BJ (cell line): ENCODE results near the gene ARHGAP19. TPM values are rescaled to one million over a fixed set of nuclear protein-coding genes. Genes with fewer than 3 reads are reported as not detected.

Source experiments
- CTCF ChIA-PET: fragments of 350-600 bp; formaldehyde crosslinking; extraction: SDS; loops from one replicate; lab custom pipeline; 2021; ENCODE audit warnings: antibody characterized with exemption, inconsistent platforms; lab: Yijun Ruan, JAX
- POLR2A ChIA-PET: fragments of 300-600 bp; sonication (Branson Sonifier 250); formaldehyde crosslinking; extraction: SDS; loops from one replicate; lab custom pipeline; 2021; ENCODE audit warnings: antibody characterized with exemption; lab: Charles Lee
- DNase-seq: peaks from one replicate; pipeline ENCODE4 v3.0.0-alpha.2; 2011; ENCODE audit warnings: low read depth
- H3K27me3 ChIP-seq: 2 replicates; pipeline ENCODE4 v1.6.0; 2011; ENCODE audit warnings: low read length; ENCODE audit not compliant: control insufficient read depth, insufficient read depth
- H3K36me3 ChIP-seq: 2 replicates; pipeline ENCODE4 v1.5.1; 2011; ENCODE audit warnings: low read length; ENCODE audit not compliant: control insufficient read depth, insufficient read depth
- H3K4me3 ChIP-seq: 2 replicates; pipeline ENCODE4 v1.5.1; 2011; ENCODE audit warnings: low read depth, mild to moderate bottlenecking, control low read depth, low read length
- polyA plus RNA-seq: library from polyadenylated mRNA; depleted of rRNA; stranded (reverse); fragments of >200 nt; gene quantifications from 2 replicates; pipeline ENCODE4 v1.2.3, GENCODE V29; 2011
- TF ChIP-seq, protein P1 (sequence below): IDR thresholded peaks from 2 replicates; pipeline ENCODE4 v1.5.1; 2011; ENCODE audit warnings: low read depth, mild to moderate bottlenecking, control low read depth, inconsistent platforms, low read length, moderate library complexity; ENCODE audit not compliant: insufficient read depth

ARHGAP19 gene
- polyA plus RNA-seq, 1 experiment = 2.4 TPM

DNA sequence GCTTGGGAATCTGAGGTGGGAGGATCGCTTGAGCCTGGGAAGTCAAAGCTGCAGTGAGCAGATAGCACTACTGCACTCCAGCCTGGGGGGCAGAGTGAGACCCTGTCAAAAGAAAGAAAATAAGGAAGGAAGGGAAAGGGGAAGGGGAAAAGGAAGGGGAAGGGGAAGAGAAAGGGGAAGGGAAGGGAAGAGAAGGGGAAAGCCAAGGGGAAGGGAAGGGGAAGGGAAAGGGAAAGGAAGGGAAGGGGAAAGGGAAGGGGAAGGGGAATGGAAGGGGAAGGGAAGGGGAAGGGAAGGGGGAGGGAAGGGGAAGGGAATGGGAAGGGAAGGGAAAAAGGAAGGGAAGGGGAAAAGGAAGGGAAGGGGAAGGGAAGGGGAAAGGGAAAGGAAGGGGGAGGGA is 41.5 kb downstream of the ARHGAP19 start:
- POLR2A ChIA-PET = no interaction called here
- DNase-seq = no peak
- TF ChIP-seq, protein P1, sequence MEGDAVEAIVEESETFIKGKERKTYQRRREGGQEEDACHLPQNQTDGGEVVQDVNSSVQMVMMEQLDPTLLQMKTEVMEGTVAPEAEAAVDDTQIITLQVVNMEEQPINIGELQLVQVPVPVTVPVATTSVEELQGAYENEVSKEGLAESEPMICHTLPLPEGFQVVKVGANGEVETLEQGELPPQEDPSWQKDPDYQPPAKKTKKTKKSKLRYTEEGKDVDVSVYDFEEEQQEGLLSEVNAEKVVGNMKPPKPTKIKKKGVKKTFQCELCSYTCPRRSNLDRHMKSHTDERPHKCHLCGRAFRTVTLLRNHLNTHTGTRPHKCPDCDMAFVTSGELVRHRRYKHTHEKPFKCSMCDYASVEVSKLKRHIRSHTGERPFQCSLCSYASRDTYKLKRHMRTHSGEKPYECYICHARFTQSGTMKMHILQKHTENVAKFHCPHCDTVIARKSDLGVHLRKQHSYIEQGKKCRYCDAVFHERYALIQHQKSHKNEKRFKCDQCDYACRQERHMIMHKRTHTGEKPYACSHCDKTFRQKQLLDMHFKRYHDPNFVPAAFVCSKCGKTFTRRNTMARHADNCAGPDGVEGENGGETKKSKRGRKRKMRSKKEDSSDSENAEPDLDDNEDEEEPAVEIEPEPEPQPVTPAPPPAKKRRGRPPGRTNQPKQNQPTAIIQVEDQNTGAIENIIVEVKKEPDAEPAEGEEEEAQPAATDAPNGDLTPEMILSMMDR = no peak
- Histone ChIP-seq H3K4me3 (no peak overlapping the region), H3K36me3 (0 out of 2 replicates have a peak, but pooled peaks cover 1% of the 10 kb centered on the region), H3K27me3 (no peaks in the 10 kb centered on the region)
- CTCF ChIA-PET = no interaction called here

DNA sequence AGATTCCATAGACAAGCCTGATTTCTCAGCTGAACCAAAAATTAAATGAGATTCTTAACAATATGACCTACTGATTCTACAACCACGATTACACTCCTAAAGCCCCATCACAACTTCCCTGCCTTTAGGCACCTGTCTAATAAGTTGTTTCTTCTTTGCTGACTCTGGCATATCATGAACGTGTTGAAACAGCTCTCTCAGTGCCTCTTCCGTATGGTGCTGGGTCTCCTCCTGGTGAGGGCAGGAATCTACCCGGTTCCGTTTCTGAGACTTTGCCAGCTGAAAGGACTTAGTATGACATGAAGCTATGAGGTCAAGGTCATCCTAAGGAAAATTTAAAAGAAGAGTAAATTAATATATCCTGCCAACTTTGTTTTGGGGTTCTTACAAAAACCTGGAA is 48.6 kb downstream of the ARHGAP19 start:
- H3K4me3 ChIP-seq = no peak overlapping the region
- ChIA-PET CTCF (interaction anchor here (2.1 kb wide), 1 partner anchor 171 kb away, joined by 5 read pairs; no protein-coding TSS in a partner anchor), POLR2A (no interaction called here)
- TF ChIP-seq, protein P1 = no peak
- no peaks in the 10 kb centered on the region for H3K27me3 ChIP-seq
- no peaks in the 10 kb centered on the region for H3K36me3 ChIP-seq
- no peak for DNase-seq

DNA sequence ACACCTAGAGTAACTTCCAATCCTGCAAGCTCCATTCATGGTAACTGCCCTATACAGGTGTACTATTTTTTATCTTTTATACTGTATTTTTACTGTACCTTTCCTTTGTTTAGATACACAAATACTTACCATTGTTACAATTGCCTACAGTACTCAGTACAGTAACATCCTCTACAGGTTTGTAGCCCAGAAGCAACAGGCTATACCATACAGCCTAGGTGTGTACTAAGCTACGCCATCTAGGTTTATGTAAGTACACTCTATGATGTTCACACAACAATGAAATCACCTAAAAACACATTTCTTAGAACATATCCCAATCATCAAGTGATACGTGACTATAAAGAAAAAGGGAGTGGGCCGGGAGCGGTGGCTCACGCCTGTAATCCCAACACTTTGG is 53.6 kb downstream of the ARHGAP19 start:
- Histone ChIP-seq H3K27me3 (no peaks in the 10 kb centered on the region), H3K36me3 (no peaks in the 10 kb centered on the region), H3K4me3 (no peak overlapping the region)
- TF ChIP-seq, protein P1 = no peak
- no peak for DNase-seq
- CTCF ChIA-PET = interaction anchor here (1.0 to 1.4 kb wide), 2 partner anchors 13 to 34 kb away, joined by 3 to 4 read pairs; no protein-coding TSS in a partner anchor
- POLR2A ChIA-PET = no interaction called here

DNA sequence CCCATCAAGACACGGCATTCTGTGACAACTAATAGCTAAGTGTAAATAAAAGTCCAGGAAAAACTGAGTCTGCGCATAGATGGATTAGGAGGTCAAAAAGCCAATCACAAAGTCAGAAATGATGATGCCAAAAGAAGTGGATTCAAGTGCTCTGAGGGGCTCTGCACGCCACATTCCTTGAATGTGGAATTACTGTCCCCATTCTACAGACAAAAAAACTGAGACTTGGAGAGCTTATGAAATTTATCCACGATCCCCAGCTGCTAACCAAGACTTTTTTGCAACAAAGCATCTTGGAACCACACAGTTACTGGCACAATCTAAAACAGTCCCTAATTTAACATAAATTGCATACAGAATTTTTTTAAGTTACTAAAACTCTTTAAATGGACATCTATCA is 57.1 kb downstream of the ARHGAP19 start:
- TF ChIP-seq, protein P1 = no peak
- CTCF ChIA-PET = interaction anchor here (1.2 to 5.5 kb wide), 8 partner anchors 10 to 162 kb away, joined by 3 to 45 read pairs (median 8); no protein-coding TSS in a partner anchor
- Histone ChIP-seq H3K27me3 (no peaks in the 10 kb centered on the region), H3K36me3 (no peaks in the 10 kb centered on the region), H3K4me3 (no peak overlapping the region)
- POLR2A ChIA-PET = no interaction called here
- no peak for DNase-seq

DNA sequence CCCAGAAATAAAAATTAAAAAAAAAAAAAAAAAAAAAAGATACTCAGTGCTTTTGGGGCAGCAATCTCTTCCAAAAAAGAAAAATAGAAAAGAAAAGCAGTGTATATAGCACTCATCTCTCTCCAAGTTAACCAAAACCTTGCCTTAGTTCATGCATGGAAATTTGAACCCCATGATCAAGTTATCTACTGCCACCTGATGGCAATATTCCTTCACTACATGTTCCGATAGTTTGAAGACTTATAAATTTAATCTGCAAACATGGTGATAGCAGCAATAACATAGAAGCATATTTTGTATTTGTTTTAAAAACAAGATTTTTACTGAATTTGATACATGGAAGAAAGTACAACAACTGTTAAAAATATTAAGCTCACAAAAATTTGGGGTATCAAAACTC is 58.0 kb downstream of the ARHGAP19 start:
- H3K4me3 ChIP-seq = no peak overlapping the region
- POLR2A ChIA-PET = no interaction called here
- TF ChIP-seq, protein P1 = peak; percentile 60
- no peak for DNase-seq
- no peaks in the 10 kb centered on the region for H3K27me3 ChIP-seq
- no peaks in the 10 kb centered on the region for H3K36me3 ChIP-seq
- CTCF ChIA-PET = interaction anchor here (1.0 to 5.5 kb wide), 15 partner anchors 10 to 592 kb away, joined by 3 to 45 read pairs (median 4); no protein-coding TSS in a partner anchor
